NOMO-1 treated with dmso at 0.1 percent for 144 hours (cell line): Measurements from ENCODE around the gene OR2V2.
A peak's percentile ranks its signal among the peaks of the same experiment; 100 is the strongest.
"Not testable (repeated sequence)": the region's sequence is repeated elsewhere in the genome, so short reads cannot be mapped to it uniquely, and the experiment has no call there.

ENCODE experiments used
- DNase-seq: peaks from one replicate; lab custom pipeline; 2025; ENCODE audit not compliant: unreplicated experiment; lab: John Stamatoyannopoulos, UW

Gene OR2V2, protein sequence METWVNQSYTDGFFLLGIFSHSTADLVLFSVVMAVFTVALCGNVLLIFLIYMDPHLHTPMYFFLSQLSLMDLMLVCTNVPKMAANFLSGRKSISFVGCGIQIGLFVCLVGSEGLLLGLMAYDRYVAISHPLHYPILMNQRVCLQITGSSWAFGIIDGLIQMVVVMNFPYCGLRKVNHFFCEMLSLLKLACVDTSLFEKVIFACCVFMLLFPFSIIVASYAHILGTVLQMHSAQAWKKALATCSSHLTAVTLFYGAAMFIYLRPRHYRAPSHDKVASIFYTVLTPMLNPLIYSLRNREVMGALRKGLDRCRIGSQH

DNA sequence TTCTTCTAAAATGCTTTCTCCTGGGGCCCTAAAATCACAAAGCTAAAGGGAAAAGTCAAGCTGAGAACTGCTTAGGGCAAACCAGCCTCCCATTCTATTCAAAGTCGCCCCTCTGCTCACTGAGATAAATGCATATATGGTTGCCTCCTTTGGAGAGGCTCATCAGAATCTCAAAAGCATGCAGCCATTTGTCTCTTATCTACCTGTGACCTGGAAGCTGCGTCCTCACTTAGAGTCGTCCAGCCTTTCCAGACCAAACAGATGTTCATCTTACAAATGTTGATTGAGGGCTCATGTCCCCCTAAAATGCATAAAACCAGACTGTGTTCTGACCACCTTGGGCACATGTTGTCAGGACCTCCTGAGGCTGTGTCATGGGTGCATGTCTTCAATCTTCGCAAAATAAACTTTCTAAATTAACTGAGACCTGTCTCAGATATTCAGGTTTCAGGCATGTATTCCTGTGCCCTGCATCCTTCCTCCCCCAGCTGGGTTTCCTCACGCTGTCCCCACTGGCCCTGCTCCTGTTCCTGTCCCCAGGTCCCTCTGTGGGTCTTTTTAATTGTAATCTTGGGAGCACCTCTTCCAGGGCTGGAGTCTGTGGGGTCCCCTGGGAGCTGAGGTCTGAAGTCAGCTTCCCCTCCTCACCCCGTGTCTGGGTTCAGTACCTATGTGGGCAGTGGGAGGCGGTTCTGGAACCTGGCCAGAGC lies at the start of gene OR2V2:
TSS of gene OR2V2 (plus strand) at position 660 of the 710 bp plus-strand sequence. CDS start 7,357 bp downstream, outside the sequence.
- DNase-seq: not testable (repeated sequence)

DNA sequence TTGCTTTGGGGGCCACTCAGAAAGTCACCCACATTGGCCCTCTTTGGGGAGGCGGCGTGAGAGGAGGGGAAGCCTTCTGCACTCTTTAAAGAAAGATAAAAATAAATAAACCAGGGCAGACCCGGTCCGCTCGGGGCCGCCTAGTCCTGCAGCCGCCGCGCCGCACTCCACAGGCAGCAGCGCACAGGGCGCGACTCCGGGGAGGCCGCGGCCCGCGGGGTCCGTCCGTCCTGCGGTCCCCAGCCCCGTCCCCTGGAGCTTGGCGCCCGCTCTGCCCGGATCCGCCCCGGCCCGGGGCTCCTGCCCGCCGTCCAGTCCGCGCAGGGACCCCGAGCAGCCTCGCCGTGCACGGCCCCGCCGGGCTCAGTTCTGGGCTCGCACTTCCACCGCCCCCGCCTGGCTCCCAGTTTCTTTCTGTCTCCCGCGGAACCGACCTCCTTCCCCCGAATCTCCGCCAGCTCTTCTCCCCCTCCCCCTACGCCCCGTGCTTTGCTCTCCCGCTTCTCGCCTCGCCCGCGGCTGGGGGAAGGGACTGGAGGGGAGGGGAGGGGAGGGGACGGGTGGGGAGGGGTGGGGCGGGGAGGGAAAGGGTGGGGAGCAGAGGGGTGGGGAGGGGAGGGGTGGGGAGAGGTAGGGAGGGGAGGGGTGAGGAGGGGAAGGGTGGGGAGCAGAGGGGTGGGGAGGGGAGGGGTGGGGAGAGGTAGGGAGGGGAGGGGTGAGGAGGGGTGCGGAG lies 49.5 kb upstream of the OR2V2 start:
- not testable (repeated sequence) for DNase-seq

DNA sequence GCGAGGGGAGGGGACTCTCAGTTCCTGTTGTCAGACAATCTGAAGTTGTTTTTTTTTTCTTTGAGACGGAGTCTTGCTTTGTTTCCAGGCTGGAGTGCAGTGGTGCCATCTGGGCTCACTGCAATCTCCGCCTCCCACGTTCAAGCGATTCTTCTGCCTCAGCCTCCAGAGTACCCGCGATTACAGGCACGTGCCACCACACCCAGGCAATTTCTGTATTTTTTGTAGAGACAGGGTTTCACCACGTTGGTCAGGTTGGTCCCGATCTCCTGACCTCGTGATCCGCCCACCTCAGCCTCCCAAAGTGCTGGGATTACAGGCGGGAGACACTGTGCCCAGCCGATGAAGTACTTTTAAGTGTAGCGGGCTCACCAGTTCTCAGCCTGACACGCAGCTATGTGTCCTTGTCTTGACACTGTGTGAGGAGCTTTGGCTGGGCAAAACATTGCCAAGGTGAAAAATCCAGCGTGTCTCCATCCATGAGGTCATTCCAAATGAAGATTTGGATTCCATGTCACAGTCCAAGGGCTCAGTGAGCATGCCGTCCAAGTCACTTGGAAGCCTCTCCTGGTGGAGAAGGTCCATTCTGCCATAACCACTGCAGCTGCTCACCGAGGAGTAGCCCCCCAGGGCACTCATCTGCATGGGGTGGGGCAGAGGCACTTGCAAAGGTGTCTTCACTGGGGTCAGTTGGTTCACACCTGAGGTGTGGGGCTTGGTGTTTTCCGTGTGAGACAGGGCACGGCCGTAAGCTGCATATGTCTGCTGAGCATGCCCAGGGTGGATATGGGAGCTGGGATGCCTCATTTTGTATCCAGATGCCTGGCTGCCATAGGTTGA lies 48.4 kb upstream of the OR2V2 start:
- no peak for DNase-seq

DNA sequence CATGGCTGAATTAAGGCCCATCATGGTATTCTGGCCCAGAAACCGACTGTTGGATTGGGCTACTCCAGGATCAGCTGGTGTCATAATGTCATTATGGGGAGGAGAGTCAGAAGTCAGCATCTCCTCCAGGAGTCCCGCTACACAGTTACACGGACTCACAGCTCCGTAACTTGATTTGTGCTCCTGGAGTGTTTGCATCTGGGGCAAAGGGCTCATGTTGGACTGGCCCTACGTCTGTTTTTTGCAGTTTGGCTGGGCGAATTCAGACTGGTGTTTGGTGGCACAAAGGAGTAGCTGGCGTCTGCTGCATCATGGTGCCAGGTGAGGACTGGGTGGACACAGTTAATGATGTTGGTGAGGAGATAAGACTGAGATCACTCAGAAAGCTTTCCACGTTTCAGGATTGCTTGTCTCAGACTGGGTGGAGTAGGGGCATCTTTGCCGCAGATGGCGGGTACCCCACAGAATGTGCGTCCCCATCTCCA lies 47.7 kb upstream of the OR2V2 start:
- DNase-seq: no peak

DNA sequence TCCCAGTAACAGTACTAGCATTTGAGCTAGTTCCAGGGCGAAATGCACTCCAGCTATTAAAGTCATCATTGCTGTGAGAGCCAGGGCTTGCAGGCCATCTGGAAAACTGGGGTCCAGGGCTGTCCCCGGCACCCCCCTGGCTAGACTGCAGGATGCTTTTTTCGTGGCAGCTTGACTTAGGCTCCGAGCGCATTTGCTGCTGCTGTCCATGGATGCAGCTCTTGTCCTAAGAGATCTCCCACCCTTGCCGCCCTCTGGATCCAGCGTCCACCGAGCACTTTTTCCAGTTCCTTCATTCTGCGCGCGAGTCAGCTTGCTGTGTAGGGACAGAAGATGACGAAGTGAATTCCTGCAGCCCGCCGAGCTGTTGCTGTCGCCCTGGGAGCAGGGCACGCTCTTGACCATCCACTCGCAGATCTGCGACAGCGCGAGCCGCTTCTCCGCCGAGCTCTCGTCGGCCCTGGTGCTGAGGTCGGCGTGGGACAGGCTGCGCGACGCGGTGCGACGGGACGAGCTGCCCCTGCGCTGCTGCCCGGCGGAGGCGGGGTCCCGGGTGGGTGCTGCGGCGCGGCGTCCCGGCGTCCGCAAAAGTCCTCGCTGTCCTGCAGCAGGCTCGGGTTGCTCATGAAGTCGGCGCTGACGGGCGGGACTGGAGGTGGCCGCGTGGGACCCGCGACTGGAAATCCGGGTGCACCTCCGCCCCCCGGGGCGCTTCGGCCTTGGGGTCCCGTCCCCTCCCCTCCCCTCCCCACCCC lies 47.1 kb upstream of the OR2V2 start:
- DNase-seq: no peak

DNA sequence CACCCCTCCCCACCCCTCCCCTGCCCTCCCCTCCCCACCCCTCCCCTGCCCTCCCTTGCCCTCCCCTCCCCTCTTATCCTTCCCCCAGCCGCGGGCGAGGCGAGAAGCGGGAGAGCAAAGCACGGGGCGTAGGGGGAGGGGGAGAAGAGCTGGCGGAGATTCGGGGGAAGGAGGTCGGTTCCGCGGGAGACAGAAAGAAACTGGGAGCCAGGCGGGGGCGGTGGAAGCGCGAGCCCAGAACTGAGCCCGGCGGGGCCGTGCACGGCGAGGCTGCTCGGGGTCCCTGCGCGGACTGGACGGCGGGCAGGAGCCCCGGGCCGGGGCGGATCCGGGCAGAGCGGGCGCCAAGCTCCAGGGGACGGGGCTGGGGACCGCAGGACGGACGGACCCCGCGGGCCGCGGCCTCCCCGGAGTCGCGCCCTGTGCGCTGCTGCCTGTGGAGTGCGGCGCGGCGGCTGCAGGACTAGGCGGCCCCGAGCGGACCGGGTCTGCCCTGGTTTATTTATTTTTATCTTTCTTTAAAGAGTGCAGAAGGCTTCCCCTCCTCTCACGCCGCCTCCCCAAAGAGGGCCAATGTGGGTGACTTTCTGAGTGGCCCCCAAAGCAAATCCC lies 46.2 kb upstream of the OR2V2 start:
- not testable (repeated sequence) for DNase-seq

DNA sequence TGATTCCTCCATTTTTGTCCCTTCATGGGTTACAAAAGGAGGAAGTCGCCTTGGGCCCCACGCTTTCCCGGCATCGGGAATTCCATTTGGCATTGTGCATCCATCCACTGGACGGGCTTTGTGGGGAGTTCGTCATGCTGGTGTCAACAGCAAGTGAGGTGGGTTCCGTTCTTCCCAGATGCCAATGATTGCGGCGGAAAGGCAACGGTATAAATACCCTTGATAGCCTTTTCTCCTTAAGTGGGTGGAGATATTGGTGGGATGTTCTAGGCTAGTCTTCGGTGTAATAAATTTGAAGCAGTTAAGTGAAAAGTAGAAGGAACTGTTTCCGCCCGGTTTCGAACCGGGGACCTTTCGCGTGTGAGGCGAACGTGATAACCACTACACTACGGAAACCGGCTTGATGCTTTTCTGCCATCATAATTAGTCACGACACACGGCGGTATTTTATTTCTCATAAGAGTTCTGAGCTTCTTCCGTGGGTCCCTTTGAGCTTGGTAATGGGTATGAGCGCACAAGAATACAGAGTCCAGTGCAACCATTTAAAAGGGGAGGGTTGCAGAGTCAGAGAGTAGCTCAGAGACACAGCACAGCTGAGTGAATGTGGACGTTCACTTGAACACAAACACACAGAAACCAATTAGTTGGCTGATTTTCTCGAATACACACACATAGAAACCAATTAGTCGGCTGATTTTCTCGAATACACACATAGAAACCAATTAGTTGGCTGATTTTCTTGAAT lies 45.3 kb upstream of the OR2V2 start:
- not testable (repeated sequence) for DNase-seq

DNA sequence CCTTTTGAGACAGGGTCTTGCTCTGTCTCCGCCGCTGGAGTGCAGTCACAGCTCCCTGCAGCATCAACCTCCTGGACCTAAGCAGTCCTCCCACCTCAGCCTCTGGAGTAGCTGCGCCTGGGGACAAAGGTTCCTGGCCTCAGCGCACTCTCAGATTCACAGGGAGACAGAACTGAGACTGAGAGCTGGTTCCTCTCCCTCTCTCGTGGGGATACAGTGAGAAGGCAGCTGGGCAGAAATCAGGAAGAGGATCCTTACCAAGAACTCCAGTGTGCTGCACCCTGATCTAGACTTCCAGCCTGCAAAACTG lies 43.2 kb upstream of the OR2V2 start:
- peak; percentile 4 for DNase-seq

DNA sequence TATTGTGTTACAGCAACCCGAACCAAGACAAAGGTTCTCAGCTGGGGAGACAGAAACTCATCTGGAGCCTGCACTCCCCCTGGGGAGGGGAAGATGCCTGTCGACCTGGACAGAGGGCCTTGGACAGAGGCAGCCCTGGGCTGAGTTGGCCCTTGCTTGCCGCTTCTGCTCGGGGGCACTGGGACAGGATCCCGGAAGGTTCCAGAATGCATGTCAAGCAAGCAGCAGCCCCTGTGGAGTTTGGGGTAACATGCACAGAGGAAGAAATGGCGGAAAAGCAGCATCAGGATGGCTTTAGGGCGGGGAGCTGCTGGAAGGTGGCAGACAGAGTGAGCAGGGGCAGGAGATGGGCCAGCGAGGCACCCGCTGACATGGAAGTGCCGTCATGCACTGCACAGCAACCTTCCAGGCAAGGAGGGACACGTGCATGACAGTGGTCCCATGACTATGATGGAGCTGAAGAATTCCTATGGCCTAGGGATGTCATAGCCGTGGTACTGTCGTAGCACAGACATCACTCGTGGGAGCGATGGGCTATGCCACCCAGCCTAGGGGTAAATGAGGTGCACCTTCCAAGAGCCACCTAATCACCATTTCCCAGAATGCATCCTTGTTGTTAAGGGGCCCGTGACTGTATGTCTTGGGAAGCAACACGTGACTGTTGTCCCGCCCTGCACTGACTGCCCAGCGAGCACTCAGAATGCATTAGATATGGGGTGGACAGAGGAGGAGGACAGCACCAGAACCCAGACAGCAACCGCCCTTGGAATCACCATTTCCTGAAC lies 42.6 kb upstream of the OR2V2 start:
- DNase-seq: not testable (repeated sequence)

DNA sequence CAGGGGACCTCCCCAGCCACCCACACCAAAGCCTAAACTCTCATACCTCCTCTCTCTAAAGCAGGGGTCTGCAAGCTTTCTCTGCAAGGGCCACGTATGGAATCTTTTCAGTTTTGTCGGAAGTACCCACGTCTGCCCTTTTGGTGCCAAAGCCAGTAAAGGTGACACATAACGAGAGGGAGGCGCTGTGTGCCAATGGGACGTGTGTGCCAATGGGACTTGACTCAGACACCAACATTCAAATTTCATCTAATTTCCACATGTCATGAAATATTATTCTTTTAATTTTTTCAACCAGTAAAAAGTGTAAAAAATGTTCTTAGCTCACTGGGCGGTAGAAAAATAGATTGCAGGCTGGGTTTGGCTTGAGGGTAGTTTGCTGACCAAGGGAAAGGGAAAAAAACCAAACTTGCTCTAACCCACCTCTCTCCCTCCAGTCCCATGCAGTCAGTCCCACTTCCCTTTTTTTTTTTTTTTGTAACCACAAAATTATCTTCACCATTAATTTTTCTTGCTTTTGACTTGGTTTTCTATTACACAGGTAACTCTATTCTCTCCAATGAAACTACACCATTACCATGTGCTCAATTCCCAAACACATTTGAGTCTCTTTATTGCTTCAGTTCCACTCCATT lies 41.9 kb upstream of the OR2V2 start:
- DNase-seq: peak; percentile 33

DNA sequence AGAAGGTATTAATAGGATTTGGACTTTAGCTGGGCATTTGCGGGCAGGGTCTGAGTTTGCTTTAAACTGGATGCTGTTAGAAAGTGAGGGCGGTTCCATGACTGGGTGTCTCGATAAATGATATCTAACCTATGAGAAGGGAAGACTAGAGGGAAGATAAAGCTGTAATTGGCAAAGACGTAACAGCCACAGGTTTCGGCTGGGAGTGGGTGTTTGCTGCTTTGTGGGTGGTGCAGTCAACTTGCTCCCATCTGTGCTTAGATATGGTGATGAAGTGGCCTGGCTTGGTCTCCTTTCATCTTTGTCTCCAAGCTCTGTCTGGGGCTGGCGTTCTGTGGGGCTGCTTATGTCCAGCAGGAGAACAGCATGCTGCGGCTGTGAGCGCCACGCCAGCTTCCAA lies 39.7 kb upstream of the OR2V2 start:
- DNase-seq: no peak

DNA sequence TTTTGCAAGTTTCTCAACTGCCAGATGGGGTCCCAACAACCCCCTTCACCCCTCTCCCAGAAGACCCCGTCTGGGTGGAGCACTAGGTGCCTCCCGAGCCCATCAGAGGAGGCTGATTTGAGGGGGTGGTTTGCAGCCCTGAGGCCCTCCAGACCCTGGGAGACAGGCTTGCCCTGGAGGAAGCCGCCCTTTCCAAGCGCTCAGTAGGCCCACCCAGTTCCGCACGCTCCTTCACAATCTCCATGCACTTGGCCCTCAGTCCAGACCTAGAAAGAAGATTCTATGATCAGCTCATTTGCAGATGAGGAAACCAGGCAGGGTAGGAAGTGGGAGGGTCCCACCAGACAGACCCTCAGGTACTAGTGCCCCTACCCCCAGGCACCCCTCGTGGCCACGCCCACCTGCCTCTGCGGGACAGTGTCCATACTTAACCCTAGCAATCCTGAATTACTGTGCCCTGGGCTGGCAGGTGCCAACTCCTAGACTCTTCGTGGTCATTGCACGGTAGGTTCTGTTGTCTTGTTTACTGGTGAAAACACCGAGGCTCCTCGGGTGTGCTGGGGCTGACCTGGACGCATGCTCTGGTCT lies 38.7 kb upstream of the OR2V2 start:
- no peak for DNase-seq

DNA sequence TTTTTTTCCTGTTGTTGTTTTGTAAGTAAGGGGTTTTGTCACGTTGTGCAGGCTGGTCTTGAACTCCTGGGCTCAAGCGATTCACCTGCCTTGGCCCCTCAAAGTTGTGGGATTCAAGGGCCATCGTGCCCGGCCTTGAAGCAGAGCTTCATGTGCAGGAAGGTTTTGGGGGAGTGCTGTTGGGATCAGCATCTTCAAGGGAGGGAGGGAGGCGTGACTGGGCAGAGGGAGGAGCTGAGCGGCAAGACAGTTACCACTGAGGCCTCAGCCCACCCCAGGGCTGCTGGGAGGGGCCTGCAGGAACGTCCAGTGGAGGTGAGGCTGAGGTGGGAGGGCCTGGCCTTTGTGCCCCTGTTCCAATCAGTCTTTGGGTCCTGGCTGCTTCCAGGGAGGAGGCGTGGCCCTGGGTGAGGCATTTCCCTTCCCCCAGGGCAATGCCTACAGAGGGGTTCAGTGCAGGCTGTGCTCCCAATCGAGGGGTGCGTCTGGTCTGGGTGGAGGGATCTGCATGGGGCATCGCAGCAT lies 37.8 kb upstream of the OR2V2 start:
- DNase-seq: no peak

DNA sequence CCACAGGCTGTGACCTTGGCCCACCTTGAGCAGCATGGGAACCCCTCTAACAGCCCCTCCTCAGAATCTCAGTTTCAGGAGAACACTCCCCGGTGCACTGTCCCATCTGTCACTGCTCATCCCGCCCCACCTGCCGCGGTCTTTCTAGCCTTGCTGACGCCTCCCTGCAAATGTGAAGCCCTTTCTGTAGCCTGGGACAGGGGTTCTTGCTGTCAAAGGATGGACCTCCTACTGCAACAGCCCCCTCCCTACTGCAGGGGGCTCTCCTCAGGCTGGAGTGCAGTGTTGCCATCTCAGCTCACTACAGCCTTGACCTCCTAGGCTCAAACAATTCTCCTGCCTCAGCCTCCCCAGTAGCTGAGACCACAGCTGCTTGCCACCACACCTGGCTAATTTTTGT lies 36.4 kb upstream of the OR2V2 start:
- DNase-seq: no peak

DNA sequence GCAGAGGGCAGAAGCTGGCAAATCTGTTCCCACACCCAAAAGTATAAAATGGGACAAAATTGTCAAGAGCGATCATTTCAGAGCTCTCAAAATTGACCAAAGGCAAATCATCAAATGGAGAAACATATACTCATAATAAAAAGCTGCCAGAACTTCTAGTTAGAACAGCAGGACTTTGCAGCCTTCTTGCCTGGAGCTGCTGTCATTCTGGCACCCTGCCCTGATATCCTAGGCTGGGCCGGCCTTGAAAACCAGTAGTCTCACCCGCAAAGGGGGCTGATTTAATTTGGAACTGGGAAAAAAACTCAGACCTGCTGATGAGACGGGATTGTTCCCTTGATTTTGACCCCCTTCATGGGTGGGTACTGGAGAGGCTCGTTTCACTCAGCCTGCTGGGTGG lies 34.9 kb upstream of the OR2V2 start:
- DNase-seq: no peak

DNA sequence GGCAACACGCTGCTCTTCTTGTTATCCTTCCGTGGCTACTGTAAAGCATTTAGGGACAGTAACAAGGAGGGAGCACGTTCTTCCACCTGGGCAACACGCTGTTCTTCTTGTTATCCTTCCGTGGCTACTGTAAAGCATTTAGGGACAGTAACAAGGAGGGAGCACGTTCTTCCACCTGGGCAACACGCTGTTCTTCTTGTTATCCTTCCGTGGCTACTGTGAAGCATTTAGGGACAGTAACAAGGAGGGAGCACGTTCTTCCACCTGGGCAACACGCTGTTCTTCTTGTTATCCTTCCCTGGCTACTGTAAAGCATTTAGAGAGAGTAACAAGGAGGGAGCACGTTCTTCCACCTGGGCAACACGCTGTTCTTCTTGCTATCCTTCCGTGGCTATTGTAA lies 33.8 kb upstream of the OR2V2 start:
- DNase-seq: not testable (repeated sequence)

DNA sequence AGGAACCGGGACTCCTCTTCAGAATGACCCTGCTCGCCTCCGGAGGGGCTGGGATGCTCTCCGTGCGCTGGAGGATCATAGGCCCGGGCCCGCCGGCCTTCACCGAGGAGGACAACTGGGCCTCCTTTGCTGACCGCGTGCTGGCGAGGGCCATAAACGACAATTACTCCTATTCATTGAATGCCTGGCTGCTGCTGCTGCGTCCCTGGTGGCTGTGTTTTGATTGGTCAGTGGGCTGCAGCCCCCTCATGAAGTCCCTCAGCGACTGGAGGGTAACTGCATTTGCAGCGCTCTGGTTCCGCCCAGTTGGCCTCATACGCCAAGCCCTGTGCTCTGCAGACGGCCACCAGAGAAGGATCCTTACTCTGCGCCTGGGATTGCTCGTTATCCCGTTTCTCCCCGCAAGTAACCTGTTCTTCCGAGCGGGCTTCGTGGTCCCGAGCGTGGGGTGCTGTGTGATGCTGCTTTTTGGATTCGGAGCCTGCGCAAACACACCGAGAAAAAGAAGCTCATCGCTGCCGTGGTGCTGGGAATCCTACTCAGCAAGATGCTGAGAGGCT lies 33.0 kb upstream of the OR2V2 start:
- DNase-seq: no peak
